GM18526 (cell line): Measurements from ENCODE around the gene AVPR1A.

Source experiments
- POLR2A ChIP-seq: IDR thresholded peaks from 3 replicates; pipeline ENCODE4 v1.6.1; 2011; ENCODE audit not compliant: insufficient read length; ENCODE audit errors: extremely low read depth

Gene AVPR1A

GRCh38 chr12:63150713-63151622 is at the start of gene AVPR1A:
Gene AVPR1A (minus strand): TSS chr12:63151201. CDS start chr12:63150836, 365 bp downstream.
- no peak for TF ChIP-seq POLR2A

GRCh38 chr12:63196168-63196567 is 45.2 kb upstream of the AVPR1A start:
- no peak for TF ChIP-seq POLR2A

- TF ChIP-seq POLR2A, result no peak
Observed at GRCh38 chr12:63179224-63179623, 28.2 kb upstream of the AVPR1A start.

- TF ChIP-seq POLR2A, result no peak
Observed at GRCh38 chr12:63170321-63170720, 19.3 kb upstream of the AVPR1A start.

GRCh38 chr12:63164911-63165310 is 13.9 kb upstream of the AVPR1A start:
- TF ChIP-seq POLR2A, result no peak

DNA sequence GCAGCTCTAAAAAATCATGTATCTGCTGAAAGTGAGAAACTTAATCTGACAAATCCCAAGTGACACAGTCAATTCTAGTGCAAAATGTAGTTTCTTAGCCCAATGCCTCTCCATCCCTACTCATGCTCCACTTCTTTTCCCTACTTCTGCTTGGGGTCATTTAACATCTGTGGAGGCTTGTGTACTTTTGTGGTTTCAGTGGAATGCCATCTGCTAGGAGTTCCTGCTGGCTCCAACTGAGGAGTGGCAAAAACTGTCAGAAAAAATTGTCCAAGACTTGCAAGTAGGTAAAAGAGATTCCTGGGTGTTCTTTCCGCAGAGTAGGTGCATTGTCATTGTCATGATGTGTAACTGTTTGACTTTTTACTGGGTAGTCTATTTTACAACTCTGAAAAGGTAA is 12.5 kb upstream of the AVPR1A start:
- TF ChIP-seq POLR2A, result no peak

GRCh38 chr12:63155375-63155774 is 4.4 kb upstream of the AVPR1A start:
- TF ChIP-seq POLR2A, result no peak

DNA sequence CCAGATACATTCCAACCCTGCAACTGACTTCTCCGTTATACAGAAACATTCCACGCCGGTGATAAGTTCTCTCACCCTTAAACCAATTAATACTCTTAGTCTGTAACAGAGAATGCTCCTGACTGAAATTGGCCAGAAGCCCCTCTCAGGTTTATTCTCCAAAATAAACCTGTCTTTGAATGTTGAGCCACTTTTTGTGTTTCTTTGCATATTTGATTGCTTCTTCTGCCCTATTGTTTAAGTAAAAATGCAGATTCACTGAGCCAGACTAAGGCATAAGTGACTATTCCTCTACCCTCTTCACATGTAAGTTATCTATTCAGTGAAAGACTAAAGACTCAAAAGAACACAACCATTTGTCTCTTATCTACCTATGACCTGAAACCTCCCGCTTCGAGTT is 3.6 kb upstream of the AVPR1A start:
- TF ChIP-seq POLR2A, result no peak

- no peak for TF ChIP-seq POLR2A
Observed at GRCh38 chr12:63152321-63152700, 1.3 kb upstream of the AVPR1A start.

DNA sequence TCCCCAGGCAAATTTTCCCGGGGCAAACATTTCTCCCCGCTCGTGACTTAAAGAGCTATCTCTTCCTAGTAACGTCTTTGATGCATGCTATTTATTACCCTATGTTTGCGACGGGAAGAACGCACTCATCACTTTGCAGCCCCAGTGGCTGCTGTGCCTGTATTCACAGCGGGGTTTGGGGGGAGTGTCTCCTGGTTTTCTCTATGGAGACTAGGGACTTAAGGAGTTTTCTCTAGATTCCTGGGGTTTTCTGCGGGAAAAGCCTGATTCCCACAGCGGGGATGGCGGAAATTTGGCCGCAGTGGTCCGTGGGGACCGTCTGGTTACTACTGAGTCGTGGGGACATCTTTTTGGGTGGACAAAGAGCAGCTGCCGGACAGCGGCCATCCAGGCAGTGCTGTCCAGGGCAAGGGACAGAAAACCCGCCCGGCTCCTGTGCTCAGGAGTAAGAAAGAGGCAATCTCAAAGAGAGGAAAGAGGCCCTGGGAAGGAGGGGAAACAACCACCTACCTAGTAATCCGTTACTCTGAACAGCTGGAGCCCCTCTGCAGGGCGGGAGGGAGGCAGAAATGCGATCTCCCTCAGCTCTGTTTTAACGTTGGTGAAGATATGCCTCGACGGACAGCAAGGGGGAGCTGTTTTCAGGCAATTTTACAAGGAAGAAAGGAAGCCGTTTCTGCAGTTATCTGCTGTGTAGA is 771 bp upstream of the AVPR1A start:
- no peak for TF ChIP-seq POLR2A

DNA sequence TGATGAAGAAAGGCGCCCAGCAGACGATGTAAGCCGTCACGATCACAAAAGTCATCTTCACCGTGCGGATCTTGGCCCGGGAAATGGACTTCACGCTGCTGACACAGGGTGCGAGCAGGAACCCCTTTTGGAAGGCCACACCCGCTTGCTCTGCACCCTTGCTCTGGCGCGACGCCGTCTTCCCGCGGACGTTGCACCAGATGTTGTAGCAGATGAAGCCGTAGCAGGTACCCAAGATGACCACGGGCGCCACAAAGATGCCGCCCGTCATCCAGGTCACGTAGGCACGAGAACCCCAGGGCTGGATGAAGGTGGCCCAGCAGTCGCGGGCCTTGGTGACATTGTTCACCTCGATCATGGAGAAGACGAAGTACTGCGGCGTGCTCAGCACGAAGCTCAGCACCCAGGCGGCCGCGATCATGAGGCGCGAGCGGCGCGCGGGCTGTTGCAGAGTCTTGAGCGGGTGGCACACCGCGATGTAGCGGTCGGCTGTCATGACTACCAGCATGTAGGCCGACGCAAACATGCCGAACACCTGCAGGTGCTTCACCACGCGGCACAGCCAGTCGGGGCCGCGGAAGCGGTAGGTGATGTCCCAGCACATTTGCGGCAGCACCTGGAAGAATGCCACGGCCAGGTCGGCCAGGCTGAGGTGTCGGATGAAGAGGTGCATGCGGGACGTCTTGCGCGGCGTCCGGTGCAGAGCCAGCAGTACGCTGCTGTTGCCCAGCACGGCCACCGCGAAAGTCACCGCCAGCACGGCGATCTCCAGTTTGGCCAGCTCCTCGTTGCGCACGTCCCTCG is 890 bp downstream of the AVPR1A start:
- no peak for TF ChIP-seq POLR2A

- no peak for TF ChIP-seq POLR2A
Observed at GRCh38 chr12:63144556-63144955, 6.4 kb downstream of the AVPR1A start.

GRCh38 chr12:63138488-63138887 is 12.5 kb downstream of the AVPR1A start:
- TF ChIP-seq POLR2A, result no peak

DNA sequence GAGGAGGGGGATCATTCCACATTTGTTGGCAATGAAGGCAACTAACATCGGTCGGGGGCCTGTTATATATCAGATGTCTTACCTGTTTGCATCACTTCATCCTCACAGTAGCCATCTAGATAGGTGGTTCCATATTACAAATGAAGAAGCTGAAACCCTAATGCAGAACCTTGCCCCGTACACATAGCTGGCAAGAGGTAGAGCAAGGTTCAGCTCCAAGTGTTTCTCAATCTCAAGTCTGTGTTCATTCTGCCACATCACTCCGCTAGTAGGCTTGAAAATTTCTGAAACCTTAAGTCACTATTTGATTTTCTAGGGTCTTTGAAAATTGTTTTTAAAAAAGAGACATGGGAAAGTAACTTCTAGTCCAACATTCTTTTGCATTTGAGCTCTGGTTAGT is 17.0 kb downstream of the AVPR1A start:
- no peak for TF ChIP-seq POLR2A

- no peak for TF ChIP-seq POLR2A
Observed at GRCh38 chr12:63132201-63132600, 18.8 kb downstream of the AVPR1A start.

GRCh38 chr12:63129927-63130326 is 21.1 kb downstream of the AVPR1A start:
- no peak for TF ChIP-seq POLR2A

DNA sequence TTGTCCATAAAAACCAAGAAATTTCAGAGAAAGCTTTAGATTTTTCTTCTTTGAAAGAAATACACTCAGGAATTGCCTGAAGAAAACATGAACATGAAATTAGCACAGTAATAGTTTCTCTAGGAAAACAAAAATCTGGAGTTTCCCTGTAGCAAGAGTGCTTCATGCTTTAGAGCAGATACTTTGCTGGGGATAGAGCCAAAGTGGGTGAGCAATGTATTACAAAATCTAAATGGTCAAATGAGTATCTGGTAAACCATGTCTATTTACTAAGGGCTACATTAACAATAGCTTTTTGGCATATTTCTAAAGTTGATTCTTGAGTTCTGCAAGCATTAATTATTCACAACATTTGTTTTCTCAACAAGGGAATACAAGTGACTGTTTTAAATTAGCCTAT is 26.2 kb downstream of the AVPR1A start:
- TF ChIP-seq POLR2A, result no peak
